NCI-H2196 treated with DMSO at 0.1 percent for 48 hours (cell line): ENCODE results near the gene CBX8.

Experiments
- DNase-seq: peaks from one replicate; lab custom pipeline; 2025; ENCODE audit not compliant: unreplicated experiment; lab: John Stamatoyannopoulos, UW

Gene CBX8

GRCh38 chr17:79821331-79822095, 24.6 kb upstream of the CBX8 start:
- no peak for DNase-seq

DNA sequence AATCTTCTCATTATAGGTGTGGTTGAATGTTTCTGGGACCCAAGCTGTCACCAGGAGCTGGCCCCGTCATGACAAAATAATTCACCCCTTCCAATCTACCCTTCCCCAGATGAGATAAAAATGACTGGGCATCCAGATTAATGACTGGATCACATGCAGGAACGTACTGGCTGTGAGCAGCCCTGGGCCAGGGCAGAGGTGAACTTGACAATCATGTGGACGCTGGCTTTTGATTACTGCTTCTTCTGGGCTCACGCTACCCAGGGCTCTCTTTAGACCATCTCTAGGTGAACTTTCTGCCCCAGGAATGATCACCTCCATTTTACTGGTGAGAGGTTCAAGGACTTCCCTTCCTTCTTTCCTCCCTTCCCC, 24.1 kb upstream of the CBX8 start:
- no peak for DNase-seq

GRCh38 chr17:79819534-79820276, 22.8 kb upstream of the CBX8 start:
- no peak for DNase-seq

- no peak for DNase-seq
Measured at GRCh38 chr17:79819085-79819484, 22.2 kb upstream of the CBX8 start.

- no peak for DNase-seq
Measured at GRCh38 chr17:79818026-79818758, 21.3 kb upstream of the CBX8 start.

DNA sequence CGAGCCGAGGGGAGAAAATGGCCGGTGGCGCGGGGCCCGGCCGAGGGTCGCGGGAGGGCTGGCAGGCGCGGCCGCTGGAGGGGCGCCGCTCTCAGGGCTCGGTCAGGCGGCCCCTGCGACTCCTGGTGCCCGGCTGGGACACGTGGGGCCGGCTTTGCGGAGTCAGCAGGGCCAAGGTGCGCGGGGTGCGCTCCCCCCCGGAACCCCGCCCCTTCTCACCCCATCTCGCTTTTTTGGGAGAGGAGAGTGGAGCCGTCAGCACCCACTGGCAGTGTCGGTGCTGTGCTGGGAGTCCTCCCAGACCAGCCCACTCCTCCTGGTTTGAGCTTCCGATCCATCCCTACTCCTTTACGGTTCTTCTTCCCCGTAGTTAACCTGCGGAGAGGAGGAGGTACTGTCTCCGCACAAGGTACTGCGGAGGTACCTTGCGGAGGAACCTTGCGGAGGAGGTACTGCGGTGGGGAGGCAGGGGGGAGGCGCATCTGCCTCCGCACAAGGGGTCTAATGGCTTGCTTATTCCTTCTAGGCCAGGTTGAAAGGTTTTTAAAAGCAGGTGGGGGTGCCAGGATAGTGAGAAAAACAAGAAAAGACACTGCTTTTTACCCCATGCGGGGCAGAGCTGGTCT, 19.1 kb upstream of the CBX8 start:
- no peak for DNase-seq

- no peak for DNase-seq
Measured at GRCh38 chr17:79814974-79815835, 18.3 kb upstream of the CBX8 start.

DNA sequence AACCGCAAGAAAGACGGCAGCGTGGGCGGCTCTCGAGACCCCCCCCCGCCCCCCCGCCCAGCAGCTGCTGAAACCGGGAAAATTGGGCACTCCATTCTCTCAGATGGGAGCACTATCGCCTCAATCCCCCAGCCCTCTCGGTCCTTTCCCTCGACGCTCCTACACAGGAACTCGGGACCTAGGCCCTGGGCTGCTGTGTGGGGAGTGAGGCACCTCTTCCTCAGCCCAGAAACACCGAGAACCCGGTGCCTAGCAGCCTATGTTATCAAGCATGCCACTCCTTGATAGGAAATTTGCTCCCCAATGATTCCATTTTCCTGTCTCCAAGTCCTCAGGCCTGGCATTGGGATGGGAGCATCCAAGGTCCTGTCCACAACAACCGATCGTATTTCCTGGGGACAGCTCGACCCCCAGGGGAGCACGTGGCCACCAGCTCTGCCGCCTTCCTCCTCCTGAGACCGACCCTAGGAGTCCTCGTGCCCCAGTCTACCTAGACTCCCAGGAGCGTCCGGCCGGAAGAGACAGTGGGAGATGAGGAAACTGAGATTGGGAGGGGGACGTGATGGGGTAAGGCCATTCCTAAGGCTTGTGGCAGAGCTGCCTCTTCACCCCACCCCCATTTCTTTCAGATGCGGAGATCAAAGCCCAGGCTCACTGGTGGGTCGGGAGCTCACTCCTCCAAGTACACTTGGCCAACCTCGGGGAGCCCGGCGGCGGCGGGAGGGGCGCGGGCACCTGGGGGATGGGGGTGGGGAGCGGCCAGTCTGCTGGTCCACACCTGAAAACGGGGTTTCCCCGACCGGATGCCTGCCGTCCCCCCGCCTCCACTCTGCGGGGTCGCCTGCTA, 17.5 kb upstream of the CBX8 start:
- no peak for DNase-seq

DNA sequence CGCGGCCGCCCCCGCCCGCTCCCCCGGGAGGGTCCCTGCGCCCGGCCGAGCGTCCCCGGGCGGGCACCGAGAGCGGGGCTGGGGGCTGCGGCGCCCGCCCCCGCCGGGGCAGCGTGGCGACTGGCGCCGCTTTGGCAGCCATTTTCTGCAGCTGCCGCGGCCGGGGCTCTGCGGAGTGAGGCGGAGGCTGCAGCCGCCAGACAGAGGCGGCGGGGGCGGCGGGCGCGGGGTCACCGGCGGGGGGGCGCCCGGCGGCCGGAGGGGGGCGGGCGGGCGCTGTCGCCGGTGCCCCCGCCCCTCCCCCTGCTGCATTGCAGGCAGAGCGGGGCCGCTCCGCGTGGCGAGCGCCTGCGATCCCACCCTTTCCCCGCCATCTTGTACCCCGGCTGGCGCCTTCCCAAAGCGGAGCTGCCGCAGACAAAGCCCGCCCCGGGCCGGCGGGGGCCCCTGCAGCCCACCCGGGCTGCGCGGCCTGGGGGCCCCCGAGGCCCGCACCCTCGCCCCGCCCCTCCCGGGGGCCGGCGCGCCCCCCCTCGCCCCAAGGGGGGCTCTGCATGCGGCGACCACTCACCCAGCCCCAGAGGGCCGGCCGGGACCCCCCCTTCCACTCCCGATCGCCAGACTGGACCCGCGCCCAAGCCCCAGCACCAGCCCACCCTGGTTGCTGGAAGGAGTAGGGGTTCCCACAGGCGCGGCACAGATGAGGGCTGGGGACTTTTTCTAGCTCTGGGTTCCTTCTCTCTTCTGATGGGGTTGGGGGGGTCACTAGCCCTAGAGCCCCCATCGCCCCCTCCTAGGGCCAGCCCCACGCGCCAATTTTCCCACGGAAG, 16.6 kb upstream of the CBX8 start:
- no peak for DNase-seq

DNA sequence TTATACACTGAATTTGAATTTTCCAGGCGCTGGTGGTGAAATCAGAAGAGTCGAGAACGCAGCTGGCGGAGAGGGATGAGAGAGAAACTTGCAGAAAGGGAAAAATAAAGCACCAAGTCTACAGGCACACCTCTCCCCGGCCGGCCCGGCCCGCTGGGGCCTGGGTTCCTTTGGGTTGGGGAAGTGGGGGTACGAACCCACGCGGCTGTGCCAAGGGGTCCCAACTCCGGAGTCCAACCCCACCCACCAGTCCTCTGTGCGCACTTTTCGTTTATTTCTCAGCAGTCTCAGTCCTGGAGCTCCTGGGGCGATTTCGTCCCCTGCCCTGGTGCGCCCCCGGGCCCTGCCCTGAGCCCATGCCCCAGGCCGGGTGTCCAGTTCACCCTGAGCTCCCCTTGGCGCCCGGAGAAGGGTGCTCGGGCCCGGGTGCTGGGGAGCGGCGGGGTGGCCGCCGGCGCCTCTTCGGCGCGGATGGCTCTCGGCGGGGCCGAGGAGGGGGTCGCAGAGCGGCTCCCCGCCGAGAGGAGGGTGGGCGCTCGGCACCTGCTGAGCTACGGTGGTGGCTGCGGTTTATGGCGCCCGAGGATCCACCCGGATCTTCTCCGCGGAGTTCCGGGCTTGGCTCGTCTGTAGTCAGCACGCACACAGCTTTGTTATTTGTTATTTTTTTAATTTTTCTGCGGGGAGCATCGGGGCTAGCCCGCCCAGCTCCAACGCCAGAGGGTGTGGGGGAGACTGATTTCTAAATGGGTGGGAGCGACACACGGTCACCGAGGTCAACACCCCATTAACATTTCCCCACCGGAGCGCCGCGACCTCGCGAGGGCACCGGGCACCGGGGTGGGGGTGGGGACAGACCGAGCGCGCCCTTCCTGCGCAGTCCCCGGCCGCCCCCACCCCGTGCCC, 15.7 kb upstream of the CBX8 start:
- no peak for DNase-seq

- no peak for DNase-seq
Measured at GRCh38 chr17:79811868-79812352, 15.0 kb upstream of the CBX8 start.

DNA sequence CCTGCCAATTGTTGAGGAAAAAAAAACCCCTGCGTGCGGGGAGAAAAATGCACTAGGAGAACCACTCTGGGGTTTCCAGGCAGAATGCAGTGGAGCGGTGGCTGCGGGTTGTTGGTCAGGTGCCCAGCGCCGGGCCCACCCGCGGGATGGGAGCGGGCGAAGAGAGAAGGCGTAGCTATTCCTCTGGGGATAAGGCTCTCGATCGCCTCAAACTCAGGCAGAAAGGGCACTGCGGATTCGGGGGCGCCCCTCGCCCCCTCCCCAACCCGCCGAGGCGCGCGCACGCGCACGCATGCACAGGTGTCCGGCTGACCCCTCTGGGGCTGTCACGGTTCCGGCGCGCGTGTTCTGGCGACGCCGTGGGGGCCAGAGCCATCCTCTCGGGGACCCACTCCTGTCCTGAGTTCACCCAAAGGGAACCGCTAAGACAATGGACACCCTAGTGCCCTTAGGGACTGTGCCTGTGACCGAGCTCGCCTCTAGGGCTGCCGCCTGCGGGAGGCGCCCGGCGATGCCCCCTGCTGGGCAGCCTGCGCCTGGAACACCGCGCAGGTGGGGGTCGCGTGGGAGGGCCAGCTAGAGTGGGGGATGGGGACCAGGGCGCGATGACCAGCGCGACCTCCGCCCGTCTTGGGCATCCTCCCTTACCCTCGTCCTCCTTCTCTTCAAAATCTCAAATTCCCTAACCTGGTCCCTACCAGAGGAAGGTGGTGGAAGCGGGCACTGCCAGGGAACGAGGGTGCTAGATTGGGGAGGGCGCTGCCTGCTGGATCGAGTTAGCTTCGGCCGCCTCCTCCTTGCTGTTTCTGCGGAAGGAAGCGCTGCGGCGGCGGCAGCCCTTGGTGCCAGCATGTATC, 14.4 kb upstream of the CBX8 start:
- peak; percentile 85 for DNase-seq

GRCh38 chr17:79810130-79811010, 13.5 kb upstream of the CBX8 start:
- peak; percentile 96 for DNase-seq

- DNase-seq = peak; percentile 65
Measured at GRCh38 chr17:79809530-79810129, 12.8 kb upstream of the CBX8 start.
